ENCODE data around the gene PLTP.

Gene PLTP

DNA sequence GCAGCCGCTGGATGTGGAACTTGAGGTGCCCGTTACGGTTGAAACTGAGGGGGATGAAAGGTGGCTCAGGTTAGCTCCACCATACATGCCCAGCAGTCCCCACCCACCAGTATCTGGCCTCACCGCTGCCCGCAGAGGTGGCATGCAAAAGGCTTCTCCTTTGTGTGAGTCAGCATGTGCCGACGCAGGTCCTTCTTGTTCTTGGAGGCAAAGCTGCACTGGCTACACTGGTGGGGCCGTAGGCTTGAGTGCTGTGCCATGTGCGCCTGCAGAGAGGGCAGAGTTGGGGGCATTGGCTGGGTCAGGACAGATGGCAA lies 38.3 kb upstream of the PLTP start:
- H3K9me3 ChIP-seq (ENCODE audit: control insufficient read depth, low read length), result no peaks in the 10 kb centered on the region
- H3K27ac ChIP-seq, result no peak overlapping the region
- H3K36me3 ChIP-seq (ENCODE audit: control insufficient read depth, insufficient read depth, low read length), result no peaks in the 10 kb centered on the region

DNA sequence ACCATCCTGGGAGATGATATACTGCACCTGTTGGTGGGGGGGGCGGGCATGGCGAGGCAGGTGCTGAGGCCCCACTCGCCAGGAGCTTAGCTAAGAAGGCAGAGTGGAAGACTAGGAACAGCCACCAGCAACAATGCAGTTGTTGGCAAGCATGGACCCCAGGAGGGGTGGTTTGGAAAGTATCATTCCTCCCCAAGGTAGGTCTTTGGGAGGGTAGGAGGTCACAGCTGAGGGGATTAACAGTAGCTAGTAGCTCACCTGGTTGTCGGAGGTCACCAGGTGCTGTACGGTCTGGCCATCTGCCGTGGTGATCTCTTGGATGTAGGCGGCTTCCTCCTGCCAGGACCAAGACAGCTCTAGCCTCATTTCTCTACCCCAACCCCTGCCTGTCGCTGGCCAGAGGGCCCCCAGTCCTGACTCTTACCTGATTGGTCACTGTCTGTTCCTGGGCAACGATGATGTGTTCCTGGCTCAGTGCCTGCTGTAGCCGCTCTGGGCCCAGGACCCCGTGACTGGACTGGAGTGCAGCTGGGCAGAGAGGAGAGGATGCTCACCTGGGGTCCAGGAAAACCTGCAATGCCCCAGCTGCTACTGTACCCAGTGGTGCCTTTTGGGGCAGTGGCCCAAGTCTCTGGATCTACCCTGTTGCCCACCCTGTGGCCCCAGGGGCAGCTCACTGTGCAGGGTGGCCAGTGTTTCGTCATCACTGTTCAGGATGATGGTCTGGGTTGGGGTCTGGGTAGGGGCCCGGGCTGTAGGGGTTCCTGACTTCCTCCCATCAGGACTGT lies 37.8 kb upstream of the PLTP start:
- Histone ChIP-seq H3K27me3 (ENCODE audit: control insufficient read depth, insufficient read depth, low read length) (no peaks in the 10 kb centered on the region), H3K9ac (no peak overlapping the region), H3K36me3 (ENCODE audit: control insufficient read depth, insufficient read depth, low read length) (no peaks in the 10 kb centered on the region), H3K4me2 (ENCODE audit: low read length) (no peak overlapping the region), H3K27ac (no peak overlapping the region), H3K4me3 (ENCODE audit: low read depth, low read length) (no peak overlapping the region), H3K79me2 (no peaks in the 10 kb centered on the region), H3K4me1 (no peaks in the 10 kb centered on the region), H3K9me3 (ENCODE audit: control insufficient read depth, low read length) (no peaks in the 10 kb centered on the region), H2AFZ (no peak overlapping the region)
- TF ChIP-seq, protein P1, sequence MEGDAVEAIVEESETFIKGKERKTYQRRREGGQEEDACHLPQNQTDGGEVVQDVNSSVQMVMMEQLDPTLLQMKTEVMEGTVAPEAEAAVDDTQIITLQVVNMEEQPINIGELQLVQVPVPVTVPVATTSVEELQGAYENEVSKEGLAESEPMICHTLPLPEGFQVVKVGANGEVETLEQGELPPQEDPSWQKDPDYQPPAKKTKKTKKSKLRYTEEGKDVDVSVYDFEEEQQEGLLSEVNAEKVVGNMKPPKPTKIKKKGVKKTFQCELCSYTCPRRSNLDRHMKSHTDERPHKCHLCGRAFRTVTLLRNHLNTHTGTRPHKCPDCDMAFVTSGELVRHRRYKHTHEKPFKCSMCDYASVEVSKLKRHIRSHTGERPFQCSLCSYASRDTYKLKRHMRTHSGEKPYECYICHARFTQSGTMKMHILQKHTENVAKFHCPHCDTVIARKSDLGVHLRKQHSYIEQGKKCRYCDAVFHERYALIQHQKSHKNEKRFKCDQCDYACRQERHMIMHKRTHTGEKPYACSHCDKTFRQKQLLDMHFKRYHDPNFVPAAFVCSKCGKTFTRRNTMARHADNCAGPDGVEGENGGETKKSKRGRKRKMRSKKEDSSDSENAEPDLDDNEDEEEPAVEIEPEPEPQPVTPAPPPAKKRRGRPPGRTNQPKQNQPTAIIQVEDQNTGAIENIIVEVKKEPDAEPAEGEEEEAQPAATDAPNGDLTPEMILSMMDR (IDR thresholded peaks at IDR 0.05), result no peak

More for the DNA sequence above, 38.3 kb upstream of the PLTP start:
- Histone ChIP-seq H3K9ac (no peak overlapping the region), H3K4me3 (ENCODE audit: low read depth, low read length) (no peak overlapping the region), H3K4me2 (ENCODE audit: low read length) (no peak overlapping the region), H3K27me3 (ENCODE audit: control insufficient read depth, insufficient read depth, low read length) (no peaks in the 10 kb centered on the region), H2AFZ (no peak overlapping the region), H3K79me2 (no peaks in the 10 kb centered on the region), H3K4me1 (no peaks in the 10 kb centered on the region)
- TF ChIP-seq, protein P1 (IDR thresholded peaks at IDR 0.05), result no peak

DNA sequence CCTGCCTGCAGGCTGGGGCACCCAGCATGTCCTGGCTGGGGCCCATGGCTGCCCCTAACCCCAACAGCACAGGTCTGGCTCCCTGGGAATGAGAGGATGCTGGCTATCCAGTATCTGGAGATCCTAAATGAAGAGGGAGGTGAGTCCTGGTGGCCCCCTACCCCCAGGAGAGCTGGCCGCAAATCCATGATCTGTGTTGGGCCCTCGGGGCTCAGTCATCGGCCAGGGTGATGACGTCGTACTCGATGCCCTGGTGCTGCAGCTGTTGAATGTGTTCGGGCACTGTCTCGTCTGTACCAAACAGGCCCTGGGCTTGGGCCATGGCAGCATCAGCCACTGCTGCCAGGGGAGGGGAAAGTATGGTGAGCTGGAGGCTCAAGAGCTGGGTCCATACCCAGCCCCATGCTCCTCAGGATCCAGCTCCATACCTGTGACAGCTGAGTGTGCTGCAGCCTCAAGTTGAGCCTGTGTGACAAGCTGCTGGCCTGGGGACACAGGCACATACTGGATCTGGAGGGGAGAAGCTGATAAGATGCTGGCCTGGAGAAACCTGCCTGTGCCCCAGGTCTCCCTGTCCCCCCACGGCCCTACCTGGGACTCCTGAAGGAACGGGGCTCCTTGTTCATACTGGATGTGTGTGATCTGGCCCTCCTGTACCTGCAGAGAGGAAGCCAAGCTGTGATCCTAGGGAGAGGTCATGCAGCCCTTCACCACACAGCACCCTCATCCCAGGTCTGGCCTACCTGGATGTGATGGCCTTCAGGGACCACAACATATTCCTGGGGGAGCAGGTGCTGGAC lies 37.0 kb upstream of the PLTP start:
- no peak overlapping the region for H2AFZ ChIP-seq
- no peaks in the 10 kb centered on the region for H3K36me3 ChIP-seq (ENCODE audit: control insufficient read depth, insufficient read depth, low read length)

DNA sequence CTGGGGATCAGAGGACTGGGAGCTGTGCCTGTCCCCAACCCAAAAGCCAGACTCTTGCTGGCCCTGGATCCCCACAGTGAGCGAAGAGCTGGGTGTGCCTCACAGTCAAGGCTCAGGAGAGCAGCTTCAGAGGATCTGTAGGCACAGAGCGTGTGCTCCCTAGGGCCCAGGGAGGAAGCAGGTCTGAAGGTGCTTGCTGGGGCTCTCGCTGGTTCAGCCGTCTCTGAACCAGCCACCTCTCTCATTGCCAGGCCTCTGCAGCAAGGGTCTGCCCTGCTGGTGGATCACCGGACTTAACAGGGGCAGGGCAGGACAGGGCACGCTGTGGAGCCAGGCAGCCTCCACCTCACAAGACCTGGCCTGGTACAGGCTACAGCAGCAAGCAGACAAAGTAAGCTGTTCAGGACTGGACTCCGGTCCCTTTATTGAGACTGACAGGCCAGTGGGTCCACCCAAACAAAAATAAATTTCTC lies 36.3 kb upstream of the PLTP start:
- Histone ChIP-seq H3K27me3 (ENCODE audit: control insufficient read depth, insufficient read depth, low read length) (no peaks in the 10 kb centered on the region), H3K4me2 (ENCODE audit: low read length) (no peak overlapping the region), H3K27ac (peak overlapping the region; percentile 4), H3K4me1 (no peaks in the 10 kb centered on the region), H3K36me3 (ENCODE audit: control insufficient read depth, insufficient read depth, low read length) (no peaks in the 10 kb centered on the region), H3K9ac (no peak overlapping the region), H3K79me2 (no peaks in the 10 kb centered on the region), H3K9me3 (ENCODE audit: control insufficient read depth, low read length) (no peaks in the 10 kb centered on the region), H3K4me3 (ENCODE audit: low read depth, low read length) (no peak overlapping the region), H2AFZ (no peak overlapping the region)
- TF ChIP-seq, protein P1 (IDR thresholded peaks at IDR 0.05), result no peak

More for the DNA sequence above, 37.0 kb upstream of the PLTP start:
- no peak overlapping the region for H3K9ac ChIP-seq
- H3K27ac ChIP-seq, result no peak overlapping the region
- no peak overlapping the region for H3K4me3 ChIP-seq (ENCODE audit: low read depth, low read length)
- H3K79me2 ChIP-seq, result no peaks in the 10 kb centered on the region
- TF ChIP-seq, protein P1 (IDR thresholded peaks at IDR 0.05), result no peak
- H3K4me1 ChIP-seq, result no peaks in the 10 kb centered on the region
- no peaks in the 10 kb centered on the region for H3K27me3 ChIP-seq (ENCODE audit: control insufficient read depth, insufficient read depth, low read length)
- no peak overlapping the region for H3K4me2 ChIP-seq (ENCODE audit: low read length)
- no peaks in the 10 kb centered on the region for H3K9me3 ChIP-seq (ENCODE audit: control insufficient read depth, low read length)
